ENCODE measurements around the gene NAP1L4. TPM values are rescaled to one million over a fixed set of nuclear protein-coding genes. Genes with fewer than 3 reads are reported as not detected.
A peak's percentile ranks its signal among the peaks of the same experiment; 100 is the strongest.

The NAP1L4 gene
- total RNA-seq, 1 donor = 72.0 TPM

DNA sequence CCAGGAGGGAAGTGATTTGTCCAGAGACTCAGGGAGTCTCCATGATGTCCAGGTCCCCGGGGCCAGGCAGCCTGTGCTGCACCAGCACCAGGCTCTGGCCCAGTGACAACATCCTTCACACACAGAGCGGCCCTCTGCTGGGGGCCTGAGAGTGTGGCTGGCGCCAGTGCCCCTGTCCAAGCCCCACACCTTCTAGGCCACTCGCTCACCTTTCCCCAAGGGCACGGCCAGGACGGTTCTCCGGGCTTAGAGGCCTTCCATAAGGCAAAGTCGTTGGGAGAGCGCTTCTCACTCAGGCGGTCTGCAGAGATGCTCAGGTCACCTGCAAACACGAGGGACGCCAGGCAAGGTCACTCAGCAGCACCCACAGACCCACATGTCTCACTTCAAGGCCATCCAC, 27.9 kb upstream of the NAP1L4 start:
- no peak for TF ChIP-seq CTCF (IDR thresholded peaks at IDR 0.05; ENCODE audit: extremely low read depth, low read depth, low read length)
- H3K27ac ChIP-seq (ENCODE audit: low read depth, low read length) = no peak overlapping the region
- peaks cover 22% of the 10 kb centered on the region for H3K4me1 ChIP-seq (ENCODE audit: insufficient read depth, low read length)
- DNase-seq (ENCODE audit: insufficient read length, low spot score, missing footprints) = no peak
- peaks cover 2% of the 10 kb centered on the region for H3K79me2 ChIP-seq (ENCODE audit: insufficient read depth, low read length)
- H3K9me3 ChIP-seq (ENCODE audit: low read depth, low read length) = no peaks in the 10 kb centered on the region
- peaks cover 12% of the 10 kb centered on the region for H4K20me1 ChIP-seq (ENCODE audit: insufficient read depth, low read length)
- H3K4me3 ChIP-seq (ENCODE audit: insufficient read depth, low read length) = no peak overlapping the region
- peaks cover 71% of the 10 kb centered on the region for H3K36me3 ChIP-seq (ENCODE audit: insufficient read depth, low read length)
- no peaks in the 10 kb centered on the region for H3K27me3 ChIP-seq (ENCODE audit: insufficient read depth, low read length)
- no peak overlapping the region for H2AFZ ChIP-seq (ENCODE audit: low read length)
- no peak overlapping the region for H3K4me2 ChIP-seq (ENCODE audit: insufficient read depth, low read length)

DNA sequence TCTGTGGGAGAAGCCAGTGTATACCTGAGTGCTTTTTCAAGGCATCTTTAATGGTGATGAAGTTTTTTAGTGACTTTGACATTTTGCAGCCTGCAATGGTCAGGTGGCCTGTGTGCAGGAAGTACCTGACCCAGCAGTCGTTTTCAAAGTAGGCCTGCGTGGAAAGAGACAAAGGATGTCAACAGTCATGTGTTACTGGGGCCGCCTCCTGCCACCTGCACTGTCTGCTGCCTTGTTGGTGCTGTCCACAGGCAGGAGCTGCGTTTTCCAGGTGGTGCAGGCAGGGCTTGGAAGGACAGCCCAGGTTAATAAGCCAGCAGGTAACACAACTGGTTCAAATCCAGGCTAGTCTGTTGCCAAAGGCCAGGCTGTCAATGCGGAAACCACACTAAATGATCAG, 26.5 kb upstream of the NAP1L4 start:
- Histone ChIP-seq H3K4me3 (ENCODE audit: insufficient read depth, low read length) (no peak overlapping the region), H3K9me3 (ENCODE audit: low read depth, low read length) (no peaks in the 10 kb centered on the region), H3K36me3 (ENCODE audit: insufficient read depth, low read length) (peaks cover 73% of the 10 kb centered on the region), H3K4me2 (ENCODE audit: insufficient read depth, low read length) (no peak overlapping the region), H4K20me1 (ENCODE audit: insufficient read depth, low read length) (peaks cover 21% of the 10 kb centered on the region), H3K27me3 (ENCODE audit: insufficient read depth, low read length) (no peaks in the 10 kb centered on the region), H3K27ac (ENCODE audit: low read depth, low read length) (no peak overlapping the region), H3K79me2 (ENCODE audit: insufficient read depth, low read length) (peaks cover 2% of the 10 kb centered on the region), H2AFZ (ENCODE audit: low read length) (no peak overlapping the region), H3K4me1 (ENCODE audit: insufficient read depth, low read length) (peaks cover 27% of the 10 kb centered on the region)
- DNase-seq (ENCODE audit: insufficient read length, low spot score, missing footprints) = no peak
- no peak for TF ChIP-seq CTCF (IDR thresholded peaks at IDR 0.05; ENCODE audit: extremely low read depth, low read depth, low read length)

GRCh38 chr11:3016861-3017260, 24.7 kb upstream of the NAP1L4 start:
- Histone ChIP-seq H2AFZ (ENCODE audit: low read length) (no peak overlapping the region), H3K27me3 (ENCODE audit: insufficient read depth, low read length) (no peaks in the 10 kb centered on the region), H3K4me3 (ENCODE audit: insufficient read depth, low read length) (no peak overlapping the region), H3K27ac (ENCODE audit: low read depth, low read length) (no peak overlapping the region), H3K4me1 (ENCODE audit: insufficient read depth, low read length) (peaks cover 15% of the 10 kb centered on the region), H3K9me3 (ENCODE audit: low read depth, low read length) (no peaks in the 10 kb centered on the region), H3K4me2 (ENCODE audit: insufficient read depth, low read length) (no peak overlapping the region), H4K20me1 (ENCODE audit: insufficient read depth, low read length) (peaks cover 19% of the 10 kb centered on the region), H3K36me3 (ENCODE audit: insufficient read depth, low read length) (peaks cover 79% of the 10 kb centered on the region), H3K79me2 (ENCODE audit: insufficient read depth, low read length) (peaks cover 2% of the 10 kb centered on the region)
- DNase-seq (ENCODE audit: insufficient read length, low spot score, missing footprints) = peak; percentile 41
- TF ChIP-seq CTCF (IDR thresholded peaks at IDR 0.05; ENCODE audit: extremely low read depth, low read depth, low read length) = no peak

GRCh38 chr11:3015796-3016195, 23.7 kb upstream of the NAP1L4 start:
- DNase-seq (ENCODE audit: insufficient read length, low spot score, missing footprints) = peak; percentile 49
- H4K20me1 ChIP-seq (ENCODE audit: insufficient read depth, low read length) = peaks cover 16% of the 10 kb centered on the region
- no peak for TF ChIP-seq CTCF (IDR thresholded peaks at IDR 0.05; ENCODE audit: extremely low read depth, low read depth, low read length)
- no peak overlapping the region for H3K4me2 ChIP-seq (ENCODE audit: insufficient read depth, low read length)
- H3K9me3 ChIP-seq (ENCODE audit: low read depth, low read length) = no peaks in the 10 kb centered on the region
- peaks cover under 1% of the 10 kb centered on the region for H3K79me2 ChIP-seq (ENCODE audit: insufficient read depth, low read length)
- H3K27ac ChIP-seq (ENCODE audit: low read depth, low read length) = no peak overlapping the region
- H2AFZ ChIP-seq (ENCODE audit: low read length) = no peak overlapping the region
- H3K27me3 ChIP-seq (ENCODE audit: insufficient read depth, low read length) = no peaks in the 10 kb centered on the region
- peaks cover 8% of the 10 kb centered on the region for H3K4me1 ChIP-seq (ENCODE audit: insufficient read depth, low read length)
- H3K36me3 ChIP-seq (ENCODE audit: insufficient read depth, low read length) = peaks cover 78% of the 10 kb centered on the region
- H3K4me3 ChIP-seq (ENCODE audit: insufficient read depth, low read length) = no peak overlapping the region

Measured in osteoblast (primary cell).